ENCODE measurements around the gene FBXO42. TPM values are rescaled to one million over a fixed set of nuclear protein-coding genes. Genes with fewer than 3 reads are reported as not detected.

The FBXO42 gene
- total and polyA plus RNA-seq, 2 experiments from 2014 or later, result 6.0 to 20.7 TPM

DNA sequence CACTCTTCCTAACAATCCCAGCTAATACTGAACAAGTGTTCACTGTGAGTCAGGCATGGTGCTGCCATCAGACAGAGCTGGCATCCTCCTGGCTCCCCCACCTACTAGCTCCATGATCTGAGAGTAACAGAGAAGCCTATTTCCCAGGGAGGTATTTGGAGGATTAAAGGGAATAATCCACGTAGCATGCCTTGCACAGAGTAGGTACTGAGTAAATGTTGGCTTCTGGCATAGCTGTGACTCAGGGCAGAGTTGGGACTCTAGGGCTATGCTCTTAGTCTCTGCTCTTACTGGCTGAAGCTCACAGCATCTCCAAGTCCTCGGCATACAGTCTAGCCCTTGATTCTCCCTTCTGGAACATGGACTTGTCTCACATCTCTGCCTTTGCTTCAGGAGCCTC lies 148.1 kb downstream of the FBXO42 start (continued):
- TF ChIP-seq, protein P1, sequence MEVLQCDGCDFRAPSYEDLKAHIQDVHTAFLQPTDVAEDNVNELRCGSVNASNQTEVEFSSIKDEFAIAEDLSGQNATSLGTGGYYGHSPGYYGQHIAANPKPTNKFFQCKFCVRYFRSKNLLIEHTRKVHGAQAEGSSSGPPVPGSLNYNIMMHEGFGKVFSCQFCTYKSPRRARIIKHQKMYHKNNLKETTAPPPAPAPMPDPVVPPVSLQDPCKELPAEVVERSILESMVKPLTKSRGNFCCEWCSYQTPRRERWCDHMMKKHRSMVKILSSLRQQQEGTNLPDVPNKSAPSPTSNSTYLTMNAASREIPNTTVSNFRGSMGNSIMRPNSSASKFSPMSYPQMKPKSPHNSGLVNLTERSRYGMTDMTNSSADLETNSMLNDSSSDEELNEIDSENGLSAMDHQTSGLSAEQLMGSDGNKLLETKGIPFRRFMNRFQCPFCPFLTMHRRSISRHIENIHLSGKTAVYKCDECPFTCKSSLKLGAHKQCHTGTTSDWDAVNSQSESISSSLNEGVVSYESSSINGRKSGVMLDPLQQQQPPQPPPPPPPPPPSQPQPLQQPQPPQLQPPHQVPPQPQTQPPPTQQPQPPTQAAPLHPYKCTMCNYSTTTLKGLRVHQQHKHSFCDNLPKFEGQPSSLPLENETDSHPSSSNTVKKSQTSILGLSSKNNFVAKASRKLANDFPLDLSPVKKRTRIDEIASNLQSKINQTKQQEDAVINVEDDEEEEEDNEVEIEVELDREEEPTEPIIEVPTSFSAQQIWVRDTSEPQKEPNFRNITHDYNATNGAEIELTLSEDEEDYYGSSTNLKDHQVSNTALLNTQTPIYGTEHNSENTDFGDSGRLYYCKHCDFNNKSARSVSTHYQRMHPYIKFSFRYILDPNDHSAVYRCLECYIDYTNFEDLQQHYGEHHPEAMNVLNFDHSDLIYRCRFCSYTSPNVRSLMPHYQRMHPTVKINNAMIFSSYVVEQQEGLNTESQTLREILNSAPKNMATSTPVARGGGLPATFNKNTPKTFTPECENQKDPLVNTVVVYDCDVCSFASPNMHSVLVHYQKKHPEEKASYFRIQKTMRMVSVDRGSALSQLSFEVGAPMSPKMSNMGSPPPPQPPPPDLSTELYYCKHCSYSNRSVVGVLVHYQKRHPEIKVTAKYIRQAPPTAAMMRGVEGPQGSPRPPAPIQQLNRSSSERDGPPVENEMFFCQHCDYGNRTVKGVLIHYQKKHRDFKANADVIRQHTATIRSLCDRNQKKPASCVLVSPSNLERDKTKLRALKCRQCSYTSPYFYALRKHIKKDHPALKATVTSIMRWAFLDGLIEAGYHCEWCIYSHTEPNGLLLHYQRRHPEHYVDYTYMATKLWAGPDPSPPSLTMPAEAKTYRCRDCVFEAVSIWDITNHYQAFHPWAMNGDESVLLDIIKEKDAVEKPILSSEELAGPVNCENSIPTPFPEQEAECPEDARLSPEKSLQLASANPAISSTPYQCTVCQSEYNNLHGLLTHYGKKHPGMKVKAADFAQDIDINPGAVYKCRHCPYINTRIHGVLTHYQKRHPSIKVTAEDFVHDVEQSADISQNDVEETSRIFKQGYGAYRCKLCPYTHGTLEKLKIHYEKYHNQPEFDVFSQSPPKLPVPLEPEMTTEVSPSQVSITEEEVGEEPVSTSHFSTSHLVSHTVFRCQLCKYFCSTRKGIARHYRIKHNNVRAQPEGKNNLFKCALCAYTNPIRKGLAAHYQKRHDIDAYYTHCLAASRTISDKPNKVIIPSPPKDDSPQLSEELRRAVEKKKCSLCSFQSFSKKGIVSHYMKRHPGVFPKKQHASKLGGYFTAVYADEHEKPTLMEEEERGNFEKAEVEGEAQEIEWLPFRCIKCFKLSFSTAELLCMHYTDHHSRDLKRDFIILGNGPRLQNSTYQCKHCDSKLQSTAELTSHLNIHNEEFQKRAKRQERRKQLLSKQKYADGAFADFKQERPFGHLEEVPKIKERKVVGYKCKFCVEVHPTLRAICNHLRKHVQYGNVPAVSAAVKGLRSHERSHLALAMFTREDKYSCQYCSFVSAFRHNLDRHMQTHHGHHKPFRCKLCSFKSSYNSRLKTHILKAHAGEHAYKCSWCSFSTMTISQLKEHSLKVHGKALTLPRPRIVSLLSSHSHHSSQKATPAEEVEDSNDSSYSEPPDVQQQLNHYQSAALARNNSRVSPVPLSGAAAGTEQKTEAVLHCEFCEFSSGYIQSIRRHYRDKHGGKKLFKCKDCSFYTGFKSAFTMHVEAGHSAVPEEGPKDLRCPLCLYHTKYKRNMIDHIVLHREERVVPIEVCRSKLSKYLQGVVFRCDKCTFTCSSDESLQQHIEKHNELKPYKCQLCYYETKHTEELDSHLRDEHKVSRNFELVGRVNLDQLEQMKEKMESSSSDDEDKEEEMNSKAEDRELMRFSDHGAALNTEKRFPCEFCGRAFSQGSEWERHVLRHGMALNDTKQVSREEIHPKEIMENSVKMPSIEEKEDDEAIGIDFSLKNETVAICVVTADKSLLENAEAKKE (CRISPR knock-in tag; IDR thresholded peaks at IDR 0.05), result no peak
- TF ChIP-seq, protein P2, sequence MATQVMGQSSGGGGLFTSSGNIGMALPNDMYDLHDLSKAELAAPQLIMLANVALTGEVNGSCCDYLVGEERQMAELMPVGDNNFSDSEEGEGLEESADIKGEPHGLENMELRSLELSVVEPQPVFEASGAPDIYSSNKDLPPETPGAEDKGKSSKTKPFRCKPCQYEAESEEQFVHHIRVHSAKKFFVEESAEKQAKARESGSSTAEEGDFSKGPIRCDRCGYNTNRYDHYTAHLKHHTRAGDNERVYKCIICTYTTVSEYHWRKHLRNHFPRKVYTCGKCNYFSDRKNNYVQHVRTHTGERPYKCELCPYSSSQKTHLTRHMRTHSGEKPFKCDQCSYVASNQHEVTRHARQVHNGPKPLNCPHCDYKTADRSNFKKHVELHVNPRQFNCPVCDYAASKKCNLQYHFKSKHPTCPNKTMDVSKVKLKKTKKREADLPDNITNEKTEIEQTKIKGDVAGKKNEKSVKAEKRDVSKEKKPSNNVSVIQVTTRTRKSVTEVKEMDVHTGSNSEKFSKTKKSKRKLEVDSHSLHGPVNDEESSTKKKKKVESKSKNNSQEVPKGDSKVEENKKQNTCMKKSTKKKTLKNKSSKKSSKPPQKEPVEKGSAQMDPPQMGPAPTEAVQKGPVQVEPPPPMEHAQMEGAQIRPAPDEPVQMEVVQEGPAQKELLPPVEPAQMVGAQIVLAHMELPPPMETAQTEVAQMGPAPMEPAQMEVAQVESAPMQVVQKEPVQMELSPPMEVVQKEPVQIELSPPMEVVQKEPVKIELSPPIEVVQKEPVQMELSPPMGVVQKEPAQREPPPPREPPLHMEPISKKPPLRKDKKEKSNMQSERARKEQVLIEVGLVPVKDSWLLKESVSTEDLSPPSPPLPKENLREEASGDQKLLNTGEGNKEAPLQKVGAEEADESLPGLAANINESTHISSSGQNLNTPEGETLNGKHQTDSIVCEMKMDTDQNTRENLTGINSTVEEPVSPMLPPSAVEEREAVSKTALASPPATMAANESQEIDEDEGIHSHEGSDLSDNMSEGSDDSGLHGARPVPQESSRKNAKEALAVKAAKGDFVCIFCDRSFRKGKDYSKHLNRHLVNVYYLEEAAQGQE (IDR thresholded peaks at IDR 0.05; ENCODE audit: unreplicated experiment), result no peak
- TF ChIP-seq, protein P3, sequence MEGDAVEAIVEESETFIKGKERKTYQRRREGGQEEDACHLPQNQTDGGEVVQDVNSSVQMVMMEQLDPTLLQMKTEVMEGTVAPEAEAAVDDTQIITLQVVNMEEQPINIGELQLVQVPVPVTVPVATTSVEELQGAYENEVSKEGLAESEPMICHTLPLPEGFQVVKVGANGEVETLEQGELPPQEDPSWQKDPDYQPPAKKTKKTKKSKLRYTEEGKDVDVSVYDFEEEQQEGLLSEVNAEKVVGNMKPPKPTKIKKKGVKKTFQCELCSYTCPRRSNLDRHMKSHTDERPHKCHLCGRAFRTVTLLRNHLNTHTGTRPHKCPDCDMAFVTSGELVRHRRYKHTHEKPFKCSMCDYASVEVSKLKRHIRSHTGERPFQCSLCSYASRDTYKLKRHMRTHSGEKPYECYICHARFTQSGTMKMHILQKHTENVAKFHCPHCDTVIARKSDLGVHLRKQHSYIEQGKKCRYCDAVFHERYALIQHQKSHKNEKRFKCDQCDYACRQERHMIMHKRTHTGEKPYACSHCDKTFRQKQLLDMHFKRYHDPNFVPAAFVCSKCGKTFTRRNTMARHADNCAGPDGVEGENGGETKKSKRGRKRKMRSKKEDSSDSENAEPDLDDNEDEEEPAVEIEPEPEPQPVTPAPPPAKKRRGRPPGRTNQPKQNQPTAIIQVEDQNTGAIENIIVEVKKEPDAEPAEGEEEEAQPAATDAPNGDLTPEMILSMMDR (conservative IDR thresholded peaks at IDR 0.05; ENCODE audit: low read depth in 2 of 2), result no peak
- TF ChIP-seq EZH2phosphoT487 (IDR thresholded peaks at IDR 0.05; ENCODE audit: unreplicated experiment) (no peak), CREB1 (CRISPR knock-in tag; IDR thresholded peaks at IDR 0.05; ENCODE audit: low read depth) (no peak), NANOG (IDR thresholded peaks at IDR 0.05; ENCODE audit: borderline replicate concordance) (no peak)
